GM19023 (cell line): ENCODE results near the gene PRR12.

Experiments
- ATAC-seq: cut with Tn5 transposase; IDR thresholded peaks from one replicate; pipeline ENCODE4 v1.9.1; 2021; ENCODE audit warnings: mild to moderate bottlenecking, moderate library complexity; ENCODE audit not compliant: unreplicated experiment

The PRR12 gene

DNA sequence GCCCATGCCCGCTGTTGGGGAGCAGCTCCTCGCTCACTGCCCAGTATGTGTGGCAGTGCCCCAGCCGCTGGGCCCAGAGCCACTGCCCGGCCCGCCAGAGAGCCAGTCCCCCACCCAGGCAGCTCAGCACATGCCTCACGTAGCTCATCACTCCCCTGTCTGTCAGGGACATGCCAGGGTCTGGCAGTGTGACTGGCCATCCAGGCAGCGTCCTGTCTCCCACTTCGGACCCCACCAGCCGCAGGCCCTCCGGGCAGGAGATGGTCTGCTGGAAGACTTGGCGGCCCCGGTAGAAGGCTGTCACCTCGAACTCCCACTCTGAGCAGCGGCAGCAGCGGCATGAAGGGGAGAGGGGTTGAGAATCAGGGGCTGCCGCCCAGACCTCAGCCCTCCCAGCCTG lies 71.0 kb downstream of the PRR12 start:
- no peak for ATAC-seq

DNA sequence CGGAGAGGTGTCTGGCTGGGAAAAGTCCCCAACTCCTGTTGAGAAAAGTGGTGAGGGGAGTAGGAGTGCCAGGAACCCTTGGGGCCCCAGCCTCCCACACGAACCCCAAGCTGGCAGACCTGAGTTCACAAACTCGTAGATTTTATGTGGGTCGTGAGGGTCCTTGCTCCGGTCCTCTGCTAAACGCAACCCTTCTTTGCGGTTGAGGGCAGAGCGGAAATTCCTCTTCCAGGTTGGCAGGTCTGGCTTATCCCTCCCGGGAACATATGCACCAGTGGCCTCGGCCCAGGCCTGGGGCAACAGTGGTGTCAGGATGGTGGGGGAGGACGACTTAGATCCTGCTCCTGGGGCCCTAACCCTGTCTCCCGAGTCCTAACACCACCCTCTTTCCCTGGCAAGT lies 72.2 kb downstream of the PRR12 start:
- ATAC-seq, result no peak

DNA sequence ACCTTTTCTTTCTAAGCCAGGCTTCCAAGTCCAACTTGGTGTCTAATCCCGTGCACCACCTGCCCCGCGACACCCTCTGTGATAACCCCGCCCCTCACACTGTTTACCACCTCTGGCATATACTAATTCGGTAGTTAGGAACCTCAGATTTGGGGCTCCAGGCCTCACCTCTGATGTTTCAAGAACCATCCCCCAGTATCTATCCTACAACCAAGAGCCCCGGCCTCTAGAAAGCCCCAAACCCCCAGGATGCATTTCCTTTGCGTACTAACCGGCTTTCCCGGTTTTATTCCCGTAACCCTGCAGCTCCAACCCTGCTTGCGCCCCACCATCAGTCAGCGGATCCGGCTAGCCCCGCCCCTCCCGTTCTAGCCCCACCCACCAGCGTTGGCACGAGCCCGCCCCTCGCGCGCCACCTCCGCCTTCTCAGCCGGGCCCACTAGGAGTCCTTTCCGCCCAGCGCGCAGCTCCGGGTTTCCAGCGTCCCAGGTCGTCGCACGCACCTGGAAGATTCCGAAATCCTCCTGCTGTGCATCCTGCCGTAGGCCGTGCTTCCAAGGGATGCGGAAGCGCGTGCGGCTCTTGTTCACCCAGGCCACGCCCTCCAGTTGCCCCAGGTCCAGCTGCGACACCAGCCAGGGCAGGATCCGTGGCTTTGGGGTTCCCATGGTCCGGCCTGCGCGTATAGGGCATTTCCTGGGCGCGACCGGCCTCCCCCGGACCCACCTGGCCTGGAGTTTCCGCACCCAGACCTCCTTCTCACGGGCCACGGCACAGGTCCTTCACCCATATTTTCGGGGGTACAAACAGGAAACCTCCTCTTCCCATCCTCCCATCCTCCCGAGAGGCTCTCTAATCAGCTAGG lies 73.4 kb downstream of the PRR12 start:
- ATAC-seq, result no peak

DNA sequence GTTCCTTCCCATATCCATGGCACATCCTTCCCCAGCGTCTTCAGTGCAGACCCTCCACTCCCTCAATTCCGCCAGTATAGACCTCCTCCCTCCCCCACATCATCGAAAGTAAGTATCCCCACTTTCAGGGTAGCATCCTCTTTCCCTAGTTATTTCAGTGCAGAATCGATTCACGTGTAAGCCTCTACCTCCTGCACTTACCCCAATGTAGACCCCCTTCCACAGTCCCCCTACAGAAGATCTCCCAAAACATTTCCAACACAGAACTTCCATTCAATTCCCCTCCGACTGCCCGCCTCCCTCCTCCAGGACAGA lies 74.0 kb downstream of the PRR12 start:
- no peak for ATAC-seq

DNA sequence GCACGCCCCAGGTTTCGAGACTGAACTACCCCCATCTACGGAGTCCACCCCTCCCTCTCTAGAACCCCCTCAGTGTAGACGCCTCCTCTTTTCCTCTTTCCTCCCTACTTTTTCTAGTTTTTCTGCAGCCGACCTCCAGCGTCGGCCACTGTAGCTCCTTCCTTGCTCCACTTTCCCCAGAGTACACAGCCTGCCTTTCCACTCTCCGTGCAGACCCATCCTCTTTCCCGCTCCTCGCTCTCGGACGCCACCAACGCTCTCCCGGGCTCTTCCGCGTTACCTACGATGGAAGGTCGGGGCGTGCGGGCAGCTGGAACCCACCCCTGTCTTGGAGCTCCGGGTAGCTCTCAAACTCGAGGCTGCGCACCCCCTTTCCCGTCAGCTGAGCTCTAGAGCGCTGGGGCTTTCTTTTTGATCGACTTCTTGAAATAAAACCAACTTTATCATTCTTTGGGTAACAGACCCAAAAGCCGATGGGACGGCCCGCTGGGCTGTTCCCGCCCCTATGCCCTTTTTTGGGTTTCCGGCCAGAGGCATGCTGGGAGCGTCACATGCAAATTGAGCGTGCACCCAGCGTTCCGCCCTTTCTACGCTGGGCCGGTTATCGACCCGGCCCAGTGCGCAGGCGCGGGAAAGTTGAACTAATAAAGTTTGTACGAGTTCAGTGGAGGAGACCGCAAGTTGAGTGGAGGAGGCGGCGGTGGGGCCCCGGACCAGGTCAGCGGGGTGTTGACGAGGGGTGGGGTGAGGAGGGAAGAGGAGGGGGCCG lies 74.6 kb downstream of the PRR12 start, which contains the start of the genes BCL2L12 and IRF3:
TSS of gene BCL2L12 (plus strand) at position 583 of the 769 bp plus-strand sequence. CDS start 760 bp downstream, outside the sequence.
TSS of gene IRF3 (minus strand) at position 507 of the 769 bp plus-strand sequence. CDS start 1,019 bp downstream, outside the sequence.
- ATAC-seq, result peak; percentile 82

DNA sequence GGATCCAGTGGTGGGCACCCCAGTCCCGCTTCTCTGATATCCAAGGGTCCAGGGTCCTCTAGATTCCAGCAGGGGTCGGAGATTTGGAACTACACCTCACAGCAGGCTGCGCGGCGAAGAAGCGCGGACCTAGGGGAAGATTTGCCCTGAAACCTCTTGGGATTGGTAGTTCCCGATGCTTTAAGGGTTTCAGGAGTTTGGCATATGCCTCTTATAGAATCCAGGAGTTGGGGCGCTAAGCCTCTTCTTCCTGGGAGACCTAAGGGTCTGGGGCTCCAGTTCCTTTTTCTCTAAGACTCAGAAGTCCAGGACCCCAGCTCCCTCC lies 75.1 kb downstream of the PRR12 start:
- ATAC-seq, result no peak

DNA sequence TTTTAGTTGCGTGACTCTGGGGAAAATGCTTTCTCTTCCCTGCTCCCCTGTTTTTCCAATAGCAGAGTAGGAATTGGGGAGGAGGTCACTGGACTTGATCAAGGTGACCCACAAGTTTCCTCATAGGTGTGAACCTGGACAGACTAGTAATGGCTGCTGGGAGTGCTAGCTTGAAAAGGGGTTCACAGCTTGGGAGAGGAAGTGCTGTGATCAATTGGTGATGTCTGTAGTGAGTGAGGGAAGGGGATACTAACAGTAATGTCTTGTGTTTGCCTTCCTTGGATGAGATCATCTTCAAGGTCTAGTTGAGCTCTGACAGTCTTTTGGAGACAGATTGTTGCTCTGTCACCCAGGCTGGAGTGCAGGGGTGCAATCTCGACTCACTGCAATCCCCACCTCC lies 76.5 kb downstream of the PRR12 start:
- ATAC-seq, result no peak

DNA sequence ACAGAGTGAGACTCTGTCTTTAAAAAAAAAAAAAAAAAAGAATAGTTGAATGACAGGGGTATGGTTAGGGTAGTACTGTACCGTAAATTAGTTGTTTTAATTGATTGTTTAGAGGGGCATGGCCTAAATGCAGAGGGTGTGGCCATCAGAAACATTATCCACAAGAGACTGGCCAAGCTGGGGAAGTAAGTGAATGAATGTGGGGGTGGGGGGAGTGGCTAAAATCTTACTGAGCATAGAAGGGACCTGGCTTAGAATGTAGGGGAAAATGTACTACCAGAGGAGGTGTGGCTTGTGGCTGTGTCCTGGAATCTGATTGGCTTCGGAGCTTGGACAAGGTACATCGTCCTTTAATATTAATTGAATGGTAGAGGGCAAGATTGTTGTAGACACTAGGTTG lies 78.5 kb downstream of the PRR12 start:
- no peak for ATAC-seq

DNA sequence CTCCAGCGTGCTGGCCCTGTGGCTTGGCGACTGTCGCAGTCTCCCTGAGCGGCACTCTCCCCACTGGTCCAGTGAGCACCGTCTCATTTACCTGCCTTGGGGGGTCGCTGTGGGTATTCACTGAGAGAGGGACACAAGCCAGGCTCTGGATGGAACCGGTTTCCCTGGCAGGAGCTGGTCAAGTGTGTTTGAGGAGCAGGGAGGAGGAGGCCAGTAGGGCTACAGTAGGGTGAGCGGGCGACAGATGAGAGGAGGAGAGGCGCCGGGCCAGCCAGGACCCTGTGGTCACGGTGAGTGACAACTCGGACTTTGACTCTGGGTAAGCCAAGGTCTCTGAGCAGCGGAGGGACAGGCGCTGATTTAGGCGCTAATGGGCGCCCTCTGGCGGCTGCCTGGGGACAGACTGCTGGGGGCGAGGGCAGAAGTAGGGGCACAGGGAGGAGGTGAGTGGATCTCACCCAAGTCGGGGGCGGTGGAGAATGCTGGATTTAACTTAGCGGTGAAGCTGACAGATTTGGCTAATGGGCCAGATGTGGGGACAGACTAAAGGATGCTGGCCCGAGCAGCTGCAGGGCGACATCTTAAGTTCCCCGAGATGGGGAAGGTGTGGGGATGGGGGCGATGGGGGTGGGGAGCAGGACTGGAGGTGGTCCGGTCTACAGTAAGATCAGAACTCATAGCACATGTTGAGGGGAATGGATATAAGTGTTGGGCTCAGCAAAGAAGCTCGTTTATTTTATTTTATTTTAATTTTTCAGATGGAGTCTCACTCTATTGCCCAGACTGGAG lies 81.3 kb downstream of the PRR12 start:
- no peak for ATAC-seq
